Vagina (tissue), 2 donors: ENCODE measurements around the gene HSPA5. TPM values are rescaled to one million over a fixed set of nuclear protein-coding genes. Genes with fewer than 3 reads are reported as not detected.
"Not testable (repeated sequence)": the region's sequence is repeated elsewhere in the genome, so short reads cannot be mapped to it uniquely, and the experiment has no call there.

Experiments
- DNase-seq, 2 donors: peaks; one replicate each; pipeline ENCODE4 v3.0.0-alpha.2; 2017; ENCODE audit errors: extremely low spot score in 2 of 2
- H3K27ac ChIP-seq: fragments of 200-600 bp; sonication (generic); one replicate; pipeline ENCODE4 v1.5.1; 2019
- H3K27me3 ChIP-seq: fragments of 200-600 bp; sonication (generic); one replicate; pipeline ENCODE4 v1.5.1; 2019
- H3K36me3 ChIP-seq, 2 donors: fragments of 200-600 bp; sonication (generic); one replicate each; pipeline ENCODE4 v1.5.1; 2017 to 2019
- H3K4me1 ChIP-seq: fragments of 200-600 bp; sonication (generic); one replicate; pipeline ENCODE4 v1.5.1; 2019
- H3K4me3 ChIP-seq, 2 donors: fragments of 200-600 bp; sonication (generic); 1 replicate in 1 of 2; 2 replicates in 1 of 2; pipeline ENCODE4 v1.5.1; 2016 to 2019
- H3K9me3 ChIP-seq: fragments of 200-600 bp; sonication (generic); one replicate; pipeline ENCODE4 v1.5.1; 2019
- CTCF ChIP-seq, 3 experiments: fragments of 450-650 bp in 2 of 3; fragments of 200-600 bp in 1 of 3; sonication (generic) in 1 of 3; IDR thresholded peaks; one replicate each; pipeline ENCODE4 v1.5.1; 2017 to 2019; ENCODE audit warnings: antibody characterized with exemption in 3 of 3, mild to moderate bottlenecking in 2 of 3, moderate library complexity in 2 of 3
- POLR2A ChIP-seq, 2 donors: fragments of 450-650 bp; IDR thresholded peaks; one replicate each; pipeline ENCODE4 v1.6.1; 2017; ENCODE audit warnings: antibody characterized with exemption in 2 of 2, mild to moderate bottlenecking in 2 of 2, moderate library complexity in 2 of 2
- POLR2AphosphoS5 ChIP-seq, 2 donors: sonication (generic); formaldehyde crosslinking; IDR thresholded peaks; one replicate each; pipeline ENCODE4 v1.9.0; 2017; ENCODE audit warnings: antibody characterized with exemption in 2 of 2, mild to moderate bottlenecking in 2 of 2, low read depth in 1 of 2; ENCODE audit not compliant: insufficient read depth in 1 of 2
- intact Hi-C: fragments of 100-400 bp; cut with DNase I; formaldehyde crosslinking; loops from one replicate; pipeline ENCODE4 v1.15.1; 2023
- total RNA-seq: library from RNA; depleted of rRNA; stranded (reverse); fragments of >200 nt; gene quantifications from one replicate; pipeline ENCODE4 v1.2.3, GENCODE V29; 2016

HSPA5 gene
- total RNA-seq, 1 donor from 2014 or later: 88.4 TPM

- no peaks in the 10 kb centered on the region for H3K9me3 ChIP-seq
- DNase-seq: no peak
- H3K36me3 ChIP-seq: no peaks in the 10 kb centered on the region
- H3K27ac ChIP-seq: no peak overlapping the region
- TF ChIP-seq POLR2AphosphoS5 (IDR thresholded peaks at IDR 0.05; ENCODE audit: insufficient read depth in 1 of 2, low read depth in 1 of 2) (no peak), POLR2A (IDR thresholded peaks at IDR 0.05) (no peak), CTCF (IDR thresholded peaks at IDR 0.05) (no peak)
- no peaks in the 10 kb centered on the region for H3K27me3 ChIP-seq
- H3K4me3 ChIP-seq: no peak overlapping the region
- intact Hi-C loops: no loop called here
- peaks cover 38% of the 10 kb centered on the region for H3K4me1 ChIP-seq
Measured at GRCh38 chr9:125276771-125277170, 35.6 kb upstream of the HSPA5 start.

DNA sequence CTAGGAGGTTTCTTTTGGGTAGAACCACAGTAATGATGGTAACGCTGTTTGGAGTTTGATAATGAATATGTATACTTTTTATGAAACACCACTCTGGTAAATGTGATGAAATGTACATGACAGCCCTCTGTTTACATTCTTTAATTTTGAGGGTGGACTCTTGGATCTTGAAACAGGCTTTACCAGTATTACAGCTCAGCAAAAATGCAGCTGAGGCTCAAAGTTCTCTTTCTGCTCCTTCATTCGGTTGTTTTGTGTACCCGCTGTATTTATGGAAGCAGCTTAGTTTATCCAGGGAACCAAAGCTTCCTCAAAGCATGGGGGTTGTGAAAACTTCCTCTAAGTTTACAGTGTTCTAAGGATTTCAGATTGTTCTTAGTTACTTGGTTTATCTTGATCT, 31.6 kb upstream of the HSPA5 start:
- intact Hi-C loops: no loop called here
- Histone ChIP-seq H3K27me3 (no peaks in the 10 kb centered on the region), H3K4me1 (peaks cover 50% of the 10 kb centered on the region), H3K27ac (no peak overlapping the region), H3K4me3 (no peak overlapping the region), H3K36me3 (no peaks in the 10 kb centered on the region), H3K9me3 (no peaks in the 10 kb centered on the region)
- TF ChIP-seq POLR2AphosphoS5 (IDR thresholded peaks at IDR 0.05; ENCODE audit: insufficient read depth in 1 of 2, low read depth in 1 of 2): no peak
- no peak for TF ChIP-seq POLR2A (IDR thresholded peaks at IDR 0.05)
- no peak for TF ChIP-seq CTCF (IDR thresholded peaks at IDR 0.05)
- no peak for DNase-seq

GRCh38 chr9:125271081-125271480, 29.9 kb upstream of the HSPA5 start:
- TF ChIP-seq POLR2AphosphoS5 (IDR thresholded peaks at IDR 0.05; ENCODE audit: insufficient read depth in 1 of 2, low read depth in 1 of 2) (no peak), POLR2A (IDR thresholded peaks at IDR 0.05) (no peak), CTCF (IDR thresholded peaks at IDR 0.05) (no peak)
- Histone ChIP-seq H3K27me3 (no peaks in the 10 kb centered on the region), H3K36me3 (no peaks in the 10 kb centered on the region), H3K4me1 (peaks cover 41% of the 10 kb centered on the region), H3K27ac (no peak overlapping the region), H3K4me3 (no peak overlapping the region), H3K9me3 (no peaks in the 10 kb centered on the region)
- intact Hi-C loops: no loop called here
- no peak for DNase-seq

- Histone ChIP-seq H3K9me3 (no peaks in the 10 kb centered on the region), H3K27ac (no peak overlapping the region), H3K27me3 (no peaks in the 10 kb centered on the region), H3K4me3 (no peak overlapping the region), H3K36me3 (peaks cover 0 to 3% of the 10 kb centered on the region in 2 donors), H3K4me1 (peaks cover 53% of the 10 kb centered on the region)
- TF ChIP-seq CTCF (IDR thresholded peaks at IDR 0.05) (no peak), POLR2A (IDR thresholded peaks at IDR 0.05) (no peak), POLR2AphosphoS5 (IDR thresholded peaks at IDR 0.05; ENCODE audit: insufficient read depth in 1 of 2, low read depth in 1 of 2) (no peak)
- intact Hi-C loops: no loop called here
- no peak for DNase-seq
Measured at GRCh38 chr9:125269014-125269397, 27.9 kb upstream of the HSPA5 start.

- peaks cover 53% of the 10 kb centered on the region for H3K4me1 ChIP-seq
- H3K9me3 ChIP-seq: no peaks in the 10 kb centered on the region
- no peak overlapping the region for H3K4me3 ChIP-seq
- H3K36me3 ChIP-seq: peaks cover 0 to 3% of the 10 kb centered on the region in 2 donors
- no peak overlapping the region for H3K27ac ChIP-seq
- TF ChIP-seq POLR2AphosphoS5 (IDR thresholded peaks at IDR 0.05; ENCODE audit: insufficient read depth in 1 of 2, low read depth in 1 of 2) (no peak), POLR2A (IDR thresholded peaks at IDR 0.05) (no peak), CTCF (IDR thresholded peaks at IDR 0.05) (no peak)
- intact Hi-C loops: no loop called here
- no peaks in the 10 kb centered on the region for H3K27me3 ChIP-seq
- no peak for DNase-seq
Measured at GRCh38 chr9:125268394-125269013, 27.4 kb upstream of the HSPA5 start.

DNA sequence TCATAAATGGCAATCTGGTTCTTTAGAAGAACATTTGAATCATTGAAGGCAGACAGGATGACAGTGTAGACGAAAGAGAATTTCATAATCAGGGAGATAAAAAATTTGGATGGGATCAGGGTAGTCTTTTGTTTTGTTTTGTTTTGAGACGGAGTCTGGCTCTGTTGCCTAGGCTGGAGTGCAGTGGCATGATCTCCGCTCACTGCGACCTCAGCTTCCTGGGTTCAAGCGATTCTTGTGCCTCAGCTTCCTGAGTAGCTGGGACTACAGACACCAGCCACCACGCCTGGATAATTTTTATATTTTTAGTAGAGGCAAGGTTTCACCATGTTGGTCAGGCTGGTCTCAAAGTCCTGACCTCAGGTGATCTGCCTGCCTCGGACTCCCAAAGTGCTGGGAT, 22.9 kb upstream of the HSPA5 start:
- H3K36me3 ChIP-seq, H3K27me3 ChIP-seq, H3K27ac ChIP-seq, H3K4me3 ChIP-seq, intact Hi-C loops, DNase-seq, H3K9me3 ChIP-seq: not testable (repeated sequence)
- H3K4me1 ChIP-seq: peaks cover 37% of the 10 kb centered on the region
